ENCODE measurements around the gene KAZN. TPM values are rescaled to one million over a fixed set of nuclear protein-coding genes. Genes with fewer than 3 reads are reported as not detected.

The KAZN gene
- total and polyA plus RNA-seq, 2 of the 8 experiments (the other 6 are each of a cell fraction or from before 2014, with no cell fraction given), result 3.7 to 11.8 TPM

- Histone ChIP-seq H3K27ac (ENCODE audit: low read depth, low read length) (no peak overlapping the region), H3K23ac (ENCODE audit: insufficient read length) (no peak overlapping the region), H2BK120ac (replicated peaks; ENCODE audit: low read depth, low read length) (no peak overlapping the region), H3K4me2 (ENCODE audit: insufficient read depth in 1 of 2, low read depth in 2 of 2, low read length in 2 of 2) (no peak overlapping the region), H3K4ac (replicated peaks; ENCODE audit: insufficient read length, low read depth, low read length) (no peak overlapping the region), H3K4me3 (ENCODE audit: extremely low read depth in 1 of 4, insufficient read depth in 2 of 4, low read depth in 3 of 4, low read length in 4 of 4) (no peak overlapping the region), H4K91ac (replicated peaks; ENCODE audit: insufficient read length, low read length) (no peak overlapping the region), H4K8ac (ENCODE audit: extremely low read depth, insufficient read depth, low read length) (no peak overlapping the region), H3K4me1 (replicated peaks in 1 of 4; ENCODE audit: control insufficient read depth in 3 of 4, insufficient read depth in 4 of 4, low read length in 3 of 4) (peaks cover 0 to 11% (median 7%) of the 10 kb centered on the region in 4 experiments; a peak in 6 of 7 replicates), H3K56ac (replicated peaks; ENCODE audit: insufficient read length, low read depth, low read length) (no peak overlapping the region), H3K14ac (ENCODE audit: insufficient read length) (no peak overlapping the region), H2BK5ac (ENCODE audit: low read depth, low read length) (no peak overlapping the region), H3K18ac (ENCODE audit: extremely low read depth, low read length) (no peak overlapping the region), H3K36me3 (ENCODE audit: control insufficient read depth in 2 of 4, insufficient read depth in 4 of 4, low read length in 3 of 4) (no peaks in the 10 kb centered on the region), H3K9me3 (ENCODE audit: insufficient read depth in 2 of 2, low read depth in 1 of 2, low read length in 1 of 2) (no peaks in the 10 kb centered on the region), H3K79me1 (ENCODE audit: low read depth, low read length) (no peaks in the 10 kb centered on the region), H4K20me1 (replicated peaks in 1 of 2; ENCODE audit: control insufficient read depth in 1 of 2, insufficient read depth in 2 of 2, low read length in 2 of 2) (no peaks in the 10 kb centered on the region), H2BK12ac (ENCODE audit: low read depth, low read length) (no peak overlapping the region), H2AFZ (ENCODE audit: low read length) (no peak overlapping the region), H2BK15ac (ENCODE audit: low read length) (no peak overlapping the region), H4K5ac (ENCODE audit: insufficient read length, low read depth, low read length) (no peak overlapping the region), H3K9ac (replicated peaks in 1 of 4; ENCODE audit: extremely low read depth in 1 of 4, low read depth in 3 of 4, low read length in 3 of 4) (no peak overlapping the region), H2AK5ac (ENCODE audit: low read depth, low read length) (no peak overlapping the region), H3K23me2 (ENCODE audit: low read depth, low read length) (0 out of 2 replicates have a peak, but pooled peaks cover 3% of the 10 kb centered on the region), H2BK20ac (ENCODE audit: low read length) (no peak overlapping the region), H3K79me2 (ENCODE audit: control insufficient read depth in 1 of 2, insufficient read depth in 2 of 2, low read length in 2 of 2) (no peaks in the 10 kb centered on the region), H3K27me3 (replicated peaks in 1 of 4; ENCODE audit: control insufficient read depth in 3 of 4, extremely low read depth in 1 of 4, insufficient read depth in 3 of 4, low read length in 3 of 4) (no peaks in the 10 kb centered on the region)
- ChIA-PET POLR2A (ENCODE audit: partially characterized antibody) (no interaction called here), CTCF (ENCODE audit: partially characterized antibody) (interaction anchor here (1.8 kb wide), 1 partner anchor 38 kb away, joined by 4 read pairs; no protein-coding TSS in a partner anchor)
- 93% methylated on average over 6 of the region's 6 CpGs; no CpG with 5 or more reads in 1 of the 2 experiments for WGBS, 2 experiments (ENCODE audit: extremely low coverage in 1 of 2, insufficient coverage in 1 of 2, insufficient read length in 1 of 2, insufficient replicate concordance in 2 of 2, low coverage in 1 of 2, low lambda C conversion rate in 2 of 2, missing lambda C conversion rate in 1 of 2)
- FAIRE-seq (no peak), DNase-seq (ENCODE audit: low read depth in 1 of 2, low spot score in 2 of 2) (no peak)
- TF ChIP-seq KDM1A (IDR thresholded peaks at IDR 0.05; ENCODE audit: borderline replicate concordance, low read length) (no peak), CHD1 (IDR thresholded peaks at IDR 0.05; ENCODE audit: low read depth, low read length) (no peak), CHD2 (IDR thresholded peaks at IDR 0.05; ENCODE audit: low read length) (no peak), MAX (IDR thresholded peaks at IDR 0.05) (no peak), JUND (IDR thresholded peaks at IDR 0.05; ENCODE audit: low read length) (no peak), POLR2A (IDR thresholded peaks at IDR 0.05; ENCODE audit: control extremely low read depth in 1 of 2, low read depth in 2 of 2, low read length in 2 of 2) (no peak), ASH2L (IDR thresholded peaks at IDR 0.05; ENCODE audit: low read length) (no peak), RFX5 (IDR thresholded peaks at IDR 0.05; ENCODE audit: borderline replicate concordance, low read depth, low read length) (no peak), EP300 (IDR thresholded peaks at IDR 0.05; ENCODE audit: borderline replicate concordance in 1 of 2, low read depth in 2 of 2, low read length in 2 of 2) (no peak), SUZ12 (IDR thresholded peaks at IDR 0.05; ENCODE audit: low read length) (no peak), SP1 (IDR thresholded peaks at IDR 0.05; ENCODE audit: low read depth, low read length) (no peak), BRCA1 (IDR thresholded peaks at IDR 0.05; ENCODE audit: low read depth, low read length) (no peak), TAF1 (IDR thresholded peaks at IDR 0.05; ENCODE audit: low read depth, low read length) (no peak), GABPA (IDR thresholded peaks at IDR 0.05; ENCODE audit: borderline replicate concordance, insufficient read depth, low read length) (no peak), SIN3A (conservative IDR thresholded peaks at IDR 0.05 in 1 of 2, IDR thresholded peaks at IDR 0.05 in 1 of 2; ENCODE audit: low read depth in 1 of 2, low read length in 2 of 2) (no peak), HDAC6 (IDR thresholded peaks at IDR 0.05; ENCODE audit: low read depth, low read length) (no peak)
Measured at GRCh38 chr1:14878951-14879350, 280.5 kb downstream of the KAZN start.
